Liver (tissue), 3 donors: ENCODE results near the gene RFX7.

ENCODE experiments used
- CTCF ChIP-seq: fragments of 150-350 bp; IDR thresholded peaks from 2 replicates; pipeline ENCODE4 v1.5.1; 2017; ENCODE audit warnings: improper control_type of control experiment, low read depth, low read length; ENCODE audit not compliant: missing input control
- FOXA1 ChIP-seq: IDR thresholded peaks from 2 replicates; pipeline ENCODE4 v1.6.1; 2016; ENCODE audit warnings: antibody characterized with exemption
- GABPA ChIP-seq, 2 donors: IDR thresholded peaks in 1 of 2; conservative IDR thresholded peaks in 1 of 2; 2 replicates each; pipeline ENCODE4 v1.6.1; 2016; ENCODE audit warnings: antibody characterized with exemption in 2 of 2, mild to moderate bottlenecking in 1 of 2, moderate library complexity in 1 of 2
- JUND ChIP-seq, 2 donors: IDR thresholded peaks; 2 replicates each; pipeline ENCODE4 v1.6.1; 2016; ENCODE audit warnings: antibody characterized with exemption in 2 of 2
- RAD21 ChIP-seq, 2 donors: IDR thresholded peaks; 2 replicates each; pipeline ENCODE4 v1.6.1; 2016; ENCODE audit warnings: antibody characterized with exemption in 2 of 2, mild to moderate bottlenecking in 2 of 2
- REST ChIP-seq: IDR thresholded peaks from 2 replicates; pipeline ENCODE4 v1.6.1; 2016; ENCODE audit warnings: antibody characterized with exemption, mild to moderate bottlenecking
- RXRA ChIP-seq, 2 donors: IDR thresholded peaks; 2 replicates each; pipeline ENCODE4 v1.6.1; 2017 to 2018; ENCODE audit warnings: antibody characterized with exemption in 2 of 2, mild to moderate bottlenecking in 1 of 2
- SP1 ChIP-seq: IDR thresholded peaks from 2 replicates; pipeline ENCODE4 v1.6.1; 2018; ENCODE audit warnings: antibody characterized with exemption, mild to moderate bottlenecking
- YY1 ChIP-seq: IDR thresholded peaks from 2 replicates; pipeline ENCODE4 v1.6.1; 2016; ENCODE audit warnings: antibody characterized with exemption, mild to moderate bottlenecking
- TF ChIP-seq, protein P1 (sequence below): IDR thresholded peaks from 2 replicates; pipeline ENCODE4 v1.6.1; 2016; ENCODE audit warnings: antibody characterized with exemption
- donor health status: healthy.
- donor health status: healthy.

DNA sequence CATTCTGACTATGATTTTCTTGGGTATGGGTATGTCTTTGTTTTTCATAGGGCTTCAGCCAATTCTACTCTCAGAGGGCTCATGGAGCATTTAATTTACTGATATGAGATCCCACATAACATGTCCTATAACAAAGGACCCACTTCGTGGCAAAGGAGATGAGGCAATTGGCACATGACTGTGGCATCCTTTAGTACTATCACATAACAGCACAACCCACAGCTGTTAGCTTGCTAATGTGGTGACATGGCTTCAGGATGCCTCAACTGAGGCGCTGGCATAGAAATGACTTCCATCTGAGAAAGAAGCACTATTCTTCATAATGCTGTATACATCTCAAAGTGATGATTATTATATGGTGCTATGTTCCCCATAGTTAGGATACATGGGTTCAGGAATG lies 48.1 kb upstream of the RFX7 start:
- TF ChIP-seq RAD21 (IDR thresholded peaks at IDR 0.05), result no peak
- TF ChIP-seq RXRA (IDR thresholded peaks at IDR 0.05), result no peak
- TF ChIP-seq CTCF, result no peak
- no peak for TF ChIP-seq FOXA1
- TF ChIP-seq YY1, result no peak
- TF ChIP-seq REST, result no peak
- TF ChIP-seq GABPA (IDR thresholded peaks at IDR 0.05 in 1 of 2, conservative IDR thresholded peaks at IDR 0.05 in 1 of 2), result no peak
- TF ChIP-seq SP1, result no peak
- no peak for TF ChIP-seq JUND (IDR thresholded peaks at IDR 0.05)
- TF ChIP-seq, protein P1, sequence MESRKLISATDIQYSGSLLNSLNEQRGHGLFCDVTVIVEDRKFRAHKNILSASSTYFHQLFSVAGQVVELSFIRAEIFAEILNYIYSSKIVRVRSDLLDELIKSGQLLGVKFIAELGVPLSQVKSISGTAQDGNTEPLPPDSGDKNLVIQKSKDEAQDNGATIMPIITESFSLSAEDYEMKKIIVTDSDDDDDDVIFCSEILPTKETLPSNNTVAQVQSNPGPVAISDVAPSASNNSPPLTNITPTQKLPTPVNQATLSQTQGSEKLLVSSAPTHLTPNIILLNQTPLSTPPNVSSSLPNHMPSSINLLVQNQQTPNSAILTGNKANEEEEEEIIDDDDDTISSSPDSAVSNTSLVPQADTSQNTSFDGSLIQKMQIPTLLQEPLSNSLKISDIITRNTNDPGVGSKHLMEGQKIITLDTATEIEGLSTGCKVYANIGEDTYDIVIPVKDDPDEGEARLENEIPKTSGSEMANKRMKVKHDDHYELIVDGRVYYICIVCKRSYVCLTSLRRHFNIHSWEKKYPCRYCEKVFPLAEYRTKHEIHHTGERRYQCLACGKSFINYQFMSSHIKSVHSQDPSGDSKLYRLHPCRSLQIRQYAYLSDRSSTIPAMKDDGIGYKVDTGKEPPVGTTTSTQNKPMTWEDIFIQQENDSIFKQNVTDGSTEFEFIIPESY, result no peak
